OCI-LY3 (cell line): ENCODE measurements around the gene CAMK2A.

Experiments used
- H2AFZ ChIP-seq: fragments of 200-600, 300-600 bp; shearing (Covaris generic); 2 replicates; pipeline ENCODE4 v1.6.0; 2014; ENCODE audit warnings: antibody characterized with exemption, low read depth, low read length
- H3K27ac ChIP-seq: fragments of 200-600, 300-600 bp; sonication (generic); 2 replicates; pipeline ENCODE4 v1.5.1; 2014; ENCODE audit warnings: mild to moderate bottlenecking, low read length, moderate library complexity, mixed read lengths
- H3K27me3 ChIP-seq: fragments of 200-600, 300-600 bp; sonication (generic); 2 replicates; pipeline ENCODE4 v1.6.1; 2014; ENCODE audit warnings: low read depth, low read length, mixed read lengths
- H3K36me3 ChIP-seq: fragments of 200-600, 300-600 bp; sonication (generic); replicated peaks from 2 replicates; pipeline ENCODE3; 2014; ENCODE audit warnings: low read depth, low read length, mixed read lengths
- H3K4me1 ChIP-seq: fragments of 300-600, 200-600 bp; sonication (generic); 2 replicates; pipeline ENCODE4 v1.6.1; 2014; ENCODE audit warnings: low read length, mixed read lengths
- H3K4me2 ChIP-seq: fragments of 200-600, 300-600 bp; sonication (generic); 2 replicates; pipeline ENCODE4 v1.6.1; 2014; ENCODE audit warnings: low read length, mixed read lengths
- H3K4me3 ChIP-seq: fragments of 300-600, 200-600 bp; sonication (generic); 2 replicates; pipeline ENCODE4 v1.5.1; 2014; ENCODE audit warnings: antibody characterized with exemption, mild to moderate bottlenecking, low read length, moderate library complexity
- H3K79me2 ChIP-seq: fragments of 300-600, 200-600 bp; shearing (Covaris generic); 2 replicates; pipeline ENCODE4 v1.6.1; 2014; ENCODE audit warnings: mild to moderate bottlenecking, low read length, mixed read lengths
- H3K9ac ChIP-seq: fragments of 300-600, 200-600 bp; shearing (Covaris generic); 2 replicates; pipeline ENCODE4 v1.6.0; 2014; ENCODE audit warnings: mild to moderate bottlenecking, low read length, moderate library complexity
- H3K9me3 ChIP-seq: fragments of 200-600, 300-600 bp; shearing (Covaris generic); 2 replicates; pipeline ENCODE4 v1.6.1; 2014; ENCODE audit warnings: low read length, mixed read lengths; ENCODE audit not compliant: insufficient read depth
- H4K20me1 ChIP-seq: fragments of 200-600, 300-600 bp; sonication (generic); 2 replicates; pipeline ENCODE4 v1.6.1; 2016; ENCODE audit warnings: low read length, mixed read lengths; ENCODE audit not compliant: insufficient read depth
- CTCF ChIP-seq: fragments of 200-600, 300-600 bp; sonication (generic); IDR thresholded peaks from 2 replicates; pipeline ENCODE4 v1.5.1; 2014; ENCODE audit warnings: antibody characterized with exemption, low read length, low read depth
- EZH2phosphoT487 ChIP-seq: fragments of 200-600 bp; shearing (Covaris generic); IDR thresholded peaks from 2 replicates; pipeline ENCODE4 v1.6.1; 2018; ENCODE audit warnings: antibody characterized with exemption, mixed run types, low read depth

Gene CAMK2A

DNA sequence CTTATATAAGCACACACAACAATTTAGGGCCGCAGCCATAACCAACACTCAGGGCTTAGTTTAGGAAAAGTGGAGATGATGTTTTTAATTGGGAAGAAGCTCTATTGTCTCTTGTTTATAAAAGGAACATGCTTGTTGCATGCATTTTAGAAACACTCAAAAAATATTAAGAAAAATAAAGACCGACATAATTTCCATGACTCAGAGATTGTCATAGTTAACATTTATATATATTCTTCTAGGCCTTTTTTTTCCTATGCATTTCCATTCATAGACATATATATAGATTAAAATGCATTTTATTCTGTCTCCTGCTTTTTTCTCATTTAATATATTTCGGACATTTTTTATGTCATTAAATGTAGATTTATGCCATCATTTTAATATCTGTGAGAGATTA, 26.7 kb upstream of the CAMK2A start:
- Histone ChIP-seq H3K36me3 (no peaks in the 10 kb centered on the region), H3K4me2 (no peak overlapping the region), H3K27ac (no peak overlapping the region), H2AFZ (no peak overlapping the region), H3K9ac (no peak overlapping the region), H4K20me1 (no peaks in the 10 kb centered on the region), H3K4me1 (no peaks in the 10 kb centered on the region), H3K79me2 (no peaks in the 10 kb centered on the region), H3K9me3 (no peaks in the 10 kb centered on the region), H3K4me3 (no peak overlapping the region), H3K27me3 (no peaks in the 10 kb centered on the region; the same call in 1 of the 2 replicates)
- TF ChIP-seq EZH2phosphoT487 = no peak
- no peak for TF ChIP-seq CTCF

DNA sequence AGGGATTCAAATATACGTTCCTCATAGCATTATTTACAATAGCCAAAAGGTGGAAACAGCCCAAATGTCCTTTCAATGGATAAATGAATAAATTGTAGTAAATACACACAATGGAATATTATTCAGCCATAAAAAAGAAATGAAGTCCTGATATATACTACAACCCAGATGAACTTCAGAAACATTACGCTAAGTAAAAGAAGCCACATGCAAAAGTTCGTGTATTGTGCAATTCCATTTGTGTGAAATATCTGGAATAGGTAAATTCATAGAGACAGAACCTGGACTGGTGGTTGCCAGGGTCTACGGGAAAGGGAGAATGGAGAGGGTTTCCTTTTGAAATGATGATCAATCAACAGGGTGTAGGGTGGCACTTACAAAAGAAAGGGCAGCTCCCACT, 25.7 kb upstream of the CAMK2A start:
- H4K20me1 ChIP-seq = no peaks in the 10 kb centered on the region
- H3K36me3 ChIP-seq = no peaks in the 10 kb centered on the region
- TF ChIP-seq EZH2phosphoT487 (no peak), CTCF (no peak)
- H3K9me3 ChIP-seq = no peaks in the 10 kb centered on the region
- no peak overlapping the region for H2AFZ ChIP-seq
- no peaks in the 10 kb centered on the region for H3K79me2 ChIP-seq
- peaks cover 5% of the 10 kb centered on the region; the same call in 1 of the 2 replicates for H3K27me3 ChIP-seq
- H3K9ac ChIP-seq = no peak overlapping the region
- H3K4me1 ChIP-seq = no peaks in the 10 kb centered on the region
- H3K4me3 ChIP-seq = no peak overlapping the region
- no peak overlapping the region for H3K27ac ChIP-seq
- no peak overlapping the region for H3K4me2 ChIP-seq

DNA sequence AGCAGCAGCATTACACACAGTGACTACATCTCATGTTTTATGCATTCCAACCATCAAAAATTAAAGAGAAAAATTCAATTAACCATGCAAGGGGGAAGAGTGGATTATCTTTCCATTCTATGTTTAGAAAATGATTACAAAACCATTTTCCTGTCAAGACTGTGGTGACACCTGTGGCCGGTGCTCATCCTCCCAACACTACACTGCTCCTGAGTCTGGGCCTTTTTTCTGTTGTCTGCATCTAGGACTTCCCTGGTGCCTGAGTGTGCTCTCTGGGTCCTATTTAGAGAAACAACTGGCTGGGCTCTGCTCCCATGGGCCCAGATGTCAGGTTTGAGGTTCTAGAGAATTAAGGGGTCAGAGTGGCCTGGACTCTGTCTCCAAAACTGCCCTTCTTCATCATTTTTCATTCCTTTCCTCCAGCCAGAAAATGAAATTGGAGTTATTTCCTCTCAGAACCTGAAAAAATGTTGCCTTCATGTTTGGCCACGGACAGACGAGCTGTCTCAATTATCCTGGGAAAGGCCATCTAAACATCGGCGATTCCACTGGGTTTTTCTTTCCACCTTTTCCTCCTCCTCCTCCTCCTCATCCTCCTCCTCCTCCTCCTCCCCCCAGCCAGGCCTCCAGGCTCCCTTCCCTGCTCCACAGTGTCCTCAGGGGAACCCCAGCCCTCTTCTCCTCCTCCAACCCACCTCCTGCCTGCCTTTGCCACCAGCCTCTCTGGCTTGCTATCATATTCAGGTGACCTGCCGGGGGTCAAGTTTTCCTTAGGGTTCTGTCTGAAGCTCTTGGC, 24.5 kb upstream of the CAMK2A start:
- Histone ChIP-seq H3K36me3 (no peaks in the 10 kb centered on the region), H3K4me3 (no peak overlapping the region), H3K9ac (no peak overlapping the region), H4K20me1 (no peaks in the 10 kb centered on the region), H3K4me1 (no peaks in the 10 kb centered on the region), H2AFZ (no peak overlapping the region), H3K27ac (no peak overlapping the region), H3K9me3 (no peaks in the 10 kb centered on the region), H3K27me3 (peaks cover 5% of the 10 kb centered on the region; the same call in 1 of the 2 replicates), H3K79me2 (no peaks in the 10 kb centered on the region), H3K4me2 (no peak overlapping the region)
- TF ChIP-seq EZH2phosphoT487 (no peak), CTCF (no peak)

DNA sequence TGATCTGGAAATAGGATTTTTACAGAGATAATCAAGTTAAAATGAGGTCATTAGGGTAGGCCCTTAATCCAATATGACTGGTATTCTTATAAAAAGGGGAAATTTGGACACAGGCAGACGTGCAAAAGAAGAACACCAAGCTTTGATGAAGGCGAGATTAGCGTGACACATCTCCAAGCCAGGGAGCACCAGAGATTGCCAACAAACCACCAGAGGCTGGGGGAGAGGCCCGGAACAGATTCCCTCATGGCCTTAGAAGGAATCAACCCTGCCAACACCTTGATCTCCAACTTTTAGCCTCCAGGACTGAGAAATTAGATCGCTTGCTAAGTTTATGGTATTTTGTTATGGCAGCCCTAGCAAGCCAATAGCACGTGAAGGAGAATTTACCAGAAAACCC, 23.9 kb upstream of the CAMK2A start:
- Histone ChIP-seq H3K9me3 (no peaks in the 10 kb centered on the region), H3K4me1 (no peaks in the 10 kb centered on the region), H3K27me3 (peaks cover 5% of the 10 kb centered on the region; the same call in 1 of the 2 replicates), H4K20me1 (no peaks in the 10 kb centered on the region), H3K27ac (no peak overlapping the region), H3K9ac (no peak overlapping the region), H3K4me2 (no peak overlapping the region), H3K36me3 (no peaks in the 10 kb centered on the region), H2AFZ (no peak overlapping the region), H3K79me2 (no peaks in the 10 kb centered on the region), H3K4me3 (no peak overlapping the region)
- no peak for TF ChIP-seq EZH2phosphoT487
- no peak for TF ChIP-seq CTCF
